Stimulated activated CD4-positive, alpha-beta T cell treated with anti-CD3 and anti-CD28 coated beads, TNF-alpha, amount 100 ng/mL, for 4 hours (primary cell): Measurements from ENCODE around the gene IL1RN.

ENCODE experiments used
- DNase-seq, 3 experiments: peaks; one replicate each; pipeline ENCODE4 v3.0.0-alpha.2; 2020; ENCODE audit warnings: low read depth in 3 of 3

The IL1RN gene

DNA sequence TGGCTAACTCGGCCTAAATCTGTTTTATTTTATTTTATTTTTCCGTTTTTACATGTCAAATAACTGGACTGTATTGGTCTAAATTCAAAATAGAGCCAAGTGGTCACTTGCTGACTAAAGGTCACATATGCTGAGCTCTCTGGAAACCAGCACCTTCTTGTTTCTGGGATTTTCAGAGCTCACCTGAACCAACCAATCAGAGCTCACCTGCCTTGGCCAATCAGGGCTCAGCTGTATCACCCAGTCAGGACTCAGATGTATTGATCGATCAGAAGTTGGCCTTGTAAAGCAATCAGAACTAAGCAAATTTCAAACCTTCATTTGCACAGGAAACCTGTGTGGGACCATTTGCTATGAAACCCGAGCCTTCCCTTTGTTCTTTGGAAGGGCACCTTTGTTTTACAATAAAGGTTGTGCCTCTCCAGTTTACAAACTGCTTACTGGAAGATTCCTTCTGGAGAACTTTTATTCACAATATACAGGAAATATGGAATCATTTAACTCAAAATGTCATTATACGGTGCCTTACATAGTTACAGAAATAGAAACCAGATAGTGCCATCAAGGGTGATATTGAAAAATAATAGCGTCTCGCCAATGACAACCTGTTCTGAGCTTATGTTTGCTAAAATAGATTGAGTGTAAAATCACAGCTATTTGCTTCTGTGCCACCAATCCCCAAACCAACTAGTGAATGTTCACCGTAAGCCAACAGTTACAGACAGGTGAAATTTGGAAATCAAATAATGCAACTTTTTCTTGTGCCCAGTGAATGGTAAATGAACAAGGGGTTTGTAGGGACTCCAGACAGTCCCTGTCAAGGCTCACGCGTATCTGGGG is 29.1 kb downstream of the IL1RN start:
- DNase-seq = no peak

DNA sequence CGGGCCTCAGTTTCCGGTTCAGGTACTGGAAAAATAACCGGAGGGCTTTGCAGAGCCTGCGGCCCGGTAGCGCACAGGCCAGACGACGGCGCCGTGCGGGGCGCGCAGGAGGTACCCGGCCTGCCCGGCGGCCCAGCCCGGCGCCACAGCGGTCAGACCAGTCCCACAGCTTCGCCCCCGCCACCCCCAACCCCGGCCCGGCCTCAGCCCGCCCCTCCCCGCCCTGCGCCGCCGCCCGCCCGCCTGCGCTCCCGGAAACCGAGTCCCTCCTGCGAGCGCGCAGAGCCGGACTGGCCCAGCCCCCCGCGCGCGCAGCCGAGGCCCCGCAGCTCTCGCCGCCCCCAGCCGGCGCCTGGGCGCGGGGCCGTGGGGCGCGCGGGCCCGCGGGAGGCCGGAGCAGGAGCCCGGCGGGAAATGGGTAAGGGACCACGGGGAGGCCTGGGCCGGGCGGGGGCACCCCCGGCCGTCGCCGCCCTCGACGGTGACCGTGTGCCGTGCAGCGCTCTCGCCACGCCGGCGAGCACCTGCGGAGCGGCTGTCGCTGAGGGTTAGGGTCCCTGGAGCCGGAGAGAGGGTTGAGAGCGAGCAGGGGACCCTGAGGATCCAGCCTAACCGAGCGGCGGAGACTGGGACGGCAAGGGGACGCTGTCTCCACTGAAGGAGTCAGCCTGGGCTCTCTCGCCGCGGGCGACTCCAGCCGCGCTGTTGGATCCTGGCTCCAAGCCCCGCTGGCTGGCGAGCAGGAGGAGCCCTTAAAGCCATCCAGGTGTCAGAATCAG is 29.9 kb downstream of the IL1RN start:
- no peak for DNase-seq

GRCh38 chr2:113157897-113158753 is 30.7 kb downstream of the IL1RN start:
- DNase-seq = no peak

DNA sequence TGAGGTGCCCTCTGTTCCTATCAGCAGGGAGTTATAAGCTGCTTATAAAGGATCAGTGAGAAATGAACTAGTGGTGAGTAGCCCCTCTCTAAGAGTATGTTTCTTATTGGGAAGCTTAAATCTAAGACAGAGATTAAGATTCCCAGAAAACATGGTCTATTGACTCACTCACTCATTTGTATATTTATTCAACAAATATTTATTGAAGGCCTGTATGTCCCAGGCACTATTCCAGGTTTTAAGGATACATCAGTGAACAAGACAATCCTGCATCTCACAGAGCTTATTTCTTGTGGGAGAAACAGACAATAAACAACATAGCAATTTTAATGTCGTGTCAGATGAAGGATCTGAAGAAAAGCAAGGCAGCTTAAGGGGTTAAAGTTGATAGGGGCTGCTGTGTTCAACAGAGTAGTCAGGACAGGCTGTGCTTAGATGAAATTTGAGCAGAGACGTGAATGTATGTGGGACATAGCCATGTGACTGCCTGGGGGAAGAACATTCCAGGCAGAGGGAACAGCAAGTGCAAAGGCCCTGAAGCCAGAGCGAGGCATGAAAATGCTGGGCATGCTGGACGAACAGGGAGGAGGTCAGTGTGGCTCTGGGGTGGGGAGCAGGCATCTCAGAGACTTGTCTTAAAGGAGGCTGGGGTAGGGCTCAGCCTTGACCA is 31.6 kb downstream of the IL1RN start:
- DNase-seq = no peak

- no peak for DNase-seq
Observed at GRCh38 chr2:113160248-113160647, 32.9 kb downstream of the IL1RN start.

DNA sequence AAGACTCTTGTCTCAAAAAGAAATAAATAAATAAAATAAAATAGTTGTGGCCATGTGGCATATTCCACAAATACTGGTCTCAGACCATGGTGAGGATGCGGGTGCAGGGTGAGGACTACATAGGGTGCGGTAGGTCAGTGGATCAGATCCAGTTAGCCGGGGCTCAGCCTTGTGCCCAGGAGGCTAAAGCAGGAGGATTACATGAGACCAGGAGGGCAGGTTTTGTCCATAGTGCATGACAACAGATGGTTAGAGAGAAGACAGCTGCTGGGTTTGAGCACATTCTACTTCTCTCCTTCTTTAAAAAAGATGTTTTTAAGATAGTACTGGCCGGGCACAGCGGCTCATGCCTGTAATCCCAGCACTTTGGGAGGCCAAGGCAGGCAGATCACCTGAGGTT is 33.6 kb downstream of the IL1RN start:
- no peak for DNase-seq

- no peak for DNase-seq
Observed at GRCh38 chr2:113162173-113162572, 34.8 kb downstream of the IL1RN start.

GRCh38 chr2:113162869-113163268 is 35.5 kb downstream of the IL1RN start:
- DNase-seq = no peak

GRCh38 chr2:113164215-113164929 is 37.0 kb downstream of the IL1RN start:
- no peak for DNase-seq

- no peak for DNase-seq
Observed at GRCh38 chr2:113164930-113165585, 37.7 kb downstream of the IL1RN start.

DNA sequence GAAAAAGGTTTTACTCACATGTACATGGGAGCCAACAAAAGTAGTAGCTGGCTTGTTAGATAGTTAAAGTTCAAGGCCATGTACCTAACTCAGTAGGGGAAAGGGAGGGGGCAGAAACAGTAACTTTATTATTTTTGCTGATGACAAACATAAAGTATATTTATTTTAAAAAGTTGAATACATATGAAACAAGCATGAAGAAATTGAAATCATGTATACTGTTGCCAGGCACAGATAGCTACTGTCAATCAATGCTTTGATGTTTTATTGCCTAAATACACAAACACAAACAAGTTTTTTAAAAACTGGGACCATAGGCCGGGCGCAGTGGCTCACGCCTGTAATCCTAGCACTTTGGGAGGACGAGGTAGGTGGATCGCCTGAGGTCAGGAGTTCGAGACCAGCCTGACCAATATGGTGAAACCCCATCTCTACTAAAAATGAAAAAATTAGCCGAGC is 38.8 kb downstream of the IL1RN start:
- DNase-seq = no peak

DNA sequence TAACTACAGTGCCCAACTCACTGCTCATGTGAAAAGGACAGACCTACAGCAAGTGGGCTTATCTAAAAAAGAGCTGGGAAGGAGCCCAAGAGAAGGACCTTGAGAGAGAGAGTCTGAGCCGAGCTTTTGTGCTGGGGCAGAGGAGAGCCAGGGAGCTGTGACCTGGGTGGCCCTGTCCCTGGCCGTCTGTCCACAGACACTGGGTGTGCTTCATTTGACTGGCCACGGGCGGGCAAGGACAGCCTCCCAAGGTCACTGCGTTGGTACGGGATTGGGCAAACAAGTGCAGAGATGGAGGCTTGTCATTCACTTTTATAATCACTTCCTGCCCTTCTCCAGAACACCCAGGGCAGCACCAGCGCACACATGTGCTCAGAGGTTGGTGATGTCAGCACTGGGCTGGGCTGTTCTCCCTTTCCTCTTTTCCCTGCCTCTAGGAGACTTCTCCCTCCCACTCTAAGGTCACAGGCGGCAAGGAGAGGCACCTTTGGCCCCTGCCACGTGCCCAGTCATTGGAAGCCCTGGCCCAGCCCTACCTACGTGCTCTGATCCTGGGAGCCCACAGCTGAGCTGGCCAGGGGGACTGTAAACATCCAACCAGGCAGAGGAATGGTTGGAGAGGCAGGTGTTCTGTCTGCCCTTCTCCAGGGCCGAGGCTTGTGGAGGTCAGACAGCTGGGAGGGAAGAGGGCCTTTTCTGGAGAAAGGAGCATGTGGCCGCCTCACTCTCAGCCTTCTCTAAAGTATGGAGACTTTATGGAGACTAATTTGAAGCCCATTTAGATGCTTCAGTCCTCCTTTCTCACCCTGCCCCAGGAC is 39.9 kb downstream of the IL1RN start:
- DNase-seq = no peak

- DNase-seq = no peak
Observed at GRCh38 chr2:113167962-113168340, 40.6 kb downstream of the IL1RN start.

DNA sequence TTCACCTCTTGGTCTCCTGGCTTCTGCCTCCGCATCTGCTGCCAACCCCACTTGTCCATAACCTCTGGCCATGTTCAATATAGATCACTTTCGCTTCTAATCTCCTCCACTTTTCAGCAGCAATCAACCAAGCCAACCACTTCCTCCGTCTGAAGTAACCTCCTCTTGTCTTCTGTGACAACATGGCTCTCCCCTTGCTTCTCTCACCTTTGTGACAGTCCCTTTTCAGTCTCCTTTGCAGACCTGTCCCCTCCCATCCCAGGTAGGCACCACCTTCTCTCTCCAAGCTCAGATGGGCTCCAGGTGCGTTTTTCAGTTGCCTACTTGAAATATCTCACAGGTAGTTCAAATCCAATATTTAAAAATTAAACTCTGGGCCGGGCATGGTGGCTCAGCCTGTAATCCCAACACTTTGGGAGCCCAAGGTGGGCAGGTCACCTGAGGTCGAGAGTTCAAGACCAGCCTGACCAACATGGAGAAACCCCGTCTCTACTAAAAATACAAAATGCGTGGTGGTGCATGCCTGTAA is 41.7 kb downstream of the IL1RN start:
- DNase-seq = no peak

GRCh38 chr2:113169586-113169985 is 42.2 kb downstream of the IL1RN start:
- no peak for DNase-seq

- DNase-seq = no peak
Observed at GRCh38 chr2:113171334-113172075, 44.1 kb downstream of the IL1RN start.

- no peak for DNase-seq
Observed at GRCh38 chr2:113172721-113173541, 45.5 kb downstream of the IL1RN start.
